GM23338 (cell line): ENCODE data around the gene BYSL. TPM values are rescaled to one million over a fixed set of nuclear protein-coding genes. Genes with fewer than 3 reads are reported as not detected.
A peak's percentile ranks its signal among the peaks of the same experiment; 100 is the strongest.

Experiments
- ATAC-seq: fragments of 200-7000 bp; cut with Tn5 transposase; 3 replicates; pipeline ENCODE4 v1.9.1; 2020
- DNase-seq: peaks from one replicate; pipeline ENCODE4 v3.0.0-alpha.2; 2015; ENCODE audit warnings: low spot score
- H2AFZ ChIP-seq: fragments of 200-600 bp; sonication (generic); 2 replicates; pipeline ENCODE4 v1.8.0; 2016; ENCODE audit warnings: antibody characterized with exemption, mild to moderate bottlenecking, moderate library complexity
- H3F3A ChIP-seq: fragments of 200-600 bp; sonication (generic); replicated peaks from 2 replicates; pipeline ENCODE4 v1.8.0; 2017; ENCODE audit warnings: antibody characterized with exemption, mixed run types, low read depth
- H3K27ac ChIP-seq: fragments of 200-600 bp; sonication (generic); 2 replicates; pipeline ENCODE4 v1.6.1; 2016; ENCODE audit warnings: low read depth
- H3K27me3 ChIP-seq: fragments of 200-600 bp; sonication (generic); 2 replicates; pipeline ENCODE4 v1.8.0; 2016; ENCODE audit warnings: mild to moderate bottlenecking, mixed run types, moderate library complexity; ENCODE audit not compliant: insufficient read depth
- H3K36me3 ChIP-seq: fragments of 200-600 bp; sonication (generic); 2 replicates; pipeline ENCODE4 v1.8.0; 2016; ENCODE audit warnings: mild to moderate bottlenecking; ENCODE audit not compliant: insufficient read depth
- H3K4me1 ChIP-seq: fragments of 200-600 bp; sonication (generic); 2 replicates; pipeline ENCODE4 v1.8.0; 2016; ENCODE audit warnings: mild to moderate bottlenecking, moderate library complexity; ENCODE audit not compliant: insufficient read depth
- H3K4me2 ChIP-seq: fragments of 200-600 bp; sonication (generic); 2 replicates; pipeline ENCODE4 v1.7.1; 2017; ENCODE audit warnings: mixed run types
- H3K4me3 ChIP-seq: fragments of 200-600 bp; sonication (generic); 2 replicates; pipeline ENCODE4 v1.6.1; 2016; ENCODE audit warnings: mixed run types
- H3K79me2 ChIP-seq: fragments of 200-600 bp; sonication (generic); replicated peaks from 2 replicates; pipeline ENCODE4 v1.8.0; 2017; ENCODE audit warnings: mild to moderate bottlenecking; ENCODE audit not compliant: insufficient read depth
- H3K9me2 ChIP-seq: fragments of 200-600 bp; sonication (generic); 2 replicates; pipeline ENCODE4 v1.8.0; 2017; ENCODE audit not compliant: insufficient read depth
- H4K20me1 ChIP-seq: fragments of 200-600 bp; sonication (generic); replicated peaks from 2 replicates; pipeline ENCODE4 v1.8.0; 2017; ENCODE audit warnings: mild to moderate bottlenecking; ENCODE audit not compliant: insufficient read depth
- H3K27ac Mint-ChIP-seq: 2 replicates; pipeline ENCODE4 v1.8.0; 2020; ENCODE audit warnings: inconsistent platforms, mild to moderate bottlenecking, moderate library complexity, mixed read lengths
- H3K27me3 Mint-ChIP-seq: 3 replicates; pipeline ENCODE4 v1.8.0; 2022; ENCODE audit warnings: low read depth, mild to moderate bottlenecking, moderate library complexity, mixed read lengths, inconsistent platforms; ENCODE audit not compliant: insufficient read depth, poor library complexity
- H3K36me3 Mint-ChIP-seq: 3 replicates; pipeline ENCODE4 v1.8.0; 2021; ENCODE audit warnings: low read depth, mild to moderate bottlenecking, inconsistent platforms, moderate library complexity, mixed read lengths
- H3K4me1 Mint-ChIP-seq: 3 replicates; pipeline ENCODE4 v1.8.0; 2020; ENCODE audit warnings: mild to moderate bottlenecking, inconsistent platforms, mixed read lengths
- H3K4me3 Mint-ChIP-seq: 3 replicates; pipeline ENCODE4 v1.8.0; 2021; ENCODE audit warnings: moderate library complexity, mild to moderate bottlenecking, inconsistent platforms, mixed read lengths
- H3K9me3 Mint-ChIP-seq: 3 replicates; pipeline ENCODE4 v1.8.0; 2020; ENCODE audit warnings: moderate library complexity, mild to moderate bottlenecking, inconsistent platforms, mixed read lengths
- CREB1 ChIP-seq: fragments of 250-450 bp; sonication (Bioruptor Pico); IDR thresholded peaks from 2 replicates; pipeline ENCODE4 v1.5.0; 2020; ENCODE audit warnings: low read depth, mild to moderate bottlenecking, moderate library complexity
- ETS1 ChIP-seq: IDR thresholded peaks from 2 replicates; pipeline ENCODE4 v1.6.1; 2016; ENCODE audit warnings: antibody characterized with exemption
- EZH2 ChIP-seq: fragments of 200-600 bp; sonication (generic); IDR thresholded peaks from one replicate; pipeline ENCODE4 v1.8.0; 2017; ENCODE audit warnings: antibody characterized with exemption, mild to moderate bottlenecking, low read depth; ENCODE audit not compliant: unreplicated experiment
- EZH2phosphoT487 ChIP-seq: fragments of 200-600 bp; sonication (generic); IDR thresholded peaks from one replicate; pipeline ENCODE4 v1.8.1; 2018; ENCODE audit warnings: antibody characterized with exemption; ENCODE audit not compliant: unreplicated experiment
- NANOG ChIP-seq: IDR thresholded peaks from 2 replicates; pipeline ENCODE4 v1.6.1; 2016; ENCODE audit warnings: antibody characterized with exemption, borderline replicate concordance
- POLR2AphosphoS5 ChIP-seq: IDR thresholded peaks from 2 replicates; pipeline ENCODE4 v1.6.1; 2016; ENCODE audit warnings: antibody characterized with exemption, low read depth
- REST ChIP-seq: IDR thresholded peaks from one replicate; pipeline ENCODE4 v1.6.1; 2018; ENCODE audit warnings: antibody characterized with exemption; ENCODE audit not compliant: unreplicated experiment
- STAT1 ChIP-seq: IDR thresholded peaks from one replicate; pipeline ENCODE4 v1.6.1; 2016; ENCODE audit warnings: antibody characterized with exemption; ENCODE audit not compliant: unreplicated experiment
- ZNF114 ChIP-seq: fragments of 250-450 bp; sonication (Bioruptor Pico); IDR thresholded peaks from 2 replicates; pipeline ENCODE4 v1.5.0; 2020; ENCODE audit warnings: mild to moderate bottlenecking, moderate library complexity
- polyA plus RNA-seq: library from polyadenylated mRNA; unstranded; fragments of >200 nt; fragmentation: Nextera tagmentation; extraction: Ambion mirVana; gene quantifications from 2 replicates; pipeline ENCODE4 v1.2.1, GENCODE V29; 2016
- total RNA-seq: library from RNA; depleted of rRNA; stranded (reverse); fragments of >200 nt; shearing (Covaris generic); gene quantifications from 2 replicates; pipeline ENCODE4 v1.2.3, GENCODE V29; 2014
- TF ChIP-seq, protein P1 (sequence below), 2 experiments: fragments of 200-600 bp in 1 of 2; sonication (generic) in 1 of 2; conservative IDR thresholded peaks; 2 replicates each; pipeline versions ENCODE4 v1.5.1 to v1.6.1; 2016 to 2017; ENCODE audit warnings: antibody characterized with exemption in 2 of 2, low read depth in 2 of 2, mild to moderate bottlenecking in 2 of 2, moderate library complexity in 1 of 2

The BYSL gene
- total and polyA plus RNA-seq, 2 experiments from 2014 or later = 33.7 to 35.3 TPM

DNA sequence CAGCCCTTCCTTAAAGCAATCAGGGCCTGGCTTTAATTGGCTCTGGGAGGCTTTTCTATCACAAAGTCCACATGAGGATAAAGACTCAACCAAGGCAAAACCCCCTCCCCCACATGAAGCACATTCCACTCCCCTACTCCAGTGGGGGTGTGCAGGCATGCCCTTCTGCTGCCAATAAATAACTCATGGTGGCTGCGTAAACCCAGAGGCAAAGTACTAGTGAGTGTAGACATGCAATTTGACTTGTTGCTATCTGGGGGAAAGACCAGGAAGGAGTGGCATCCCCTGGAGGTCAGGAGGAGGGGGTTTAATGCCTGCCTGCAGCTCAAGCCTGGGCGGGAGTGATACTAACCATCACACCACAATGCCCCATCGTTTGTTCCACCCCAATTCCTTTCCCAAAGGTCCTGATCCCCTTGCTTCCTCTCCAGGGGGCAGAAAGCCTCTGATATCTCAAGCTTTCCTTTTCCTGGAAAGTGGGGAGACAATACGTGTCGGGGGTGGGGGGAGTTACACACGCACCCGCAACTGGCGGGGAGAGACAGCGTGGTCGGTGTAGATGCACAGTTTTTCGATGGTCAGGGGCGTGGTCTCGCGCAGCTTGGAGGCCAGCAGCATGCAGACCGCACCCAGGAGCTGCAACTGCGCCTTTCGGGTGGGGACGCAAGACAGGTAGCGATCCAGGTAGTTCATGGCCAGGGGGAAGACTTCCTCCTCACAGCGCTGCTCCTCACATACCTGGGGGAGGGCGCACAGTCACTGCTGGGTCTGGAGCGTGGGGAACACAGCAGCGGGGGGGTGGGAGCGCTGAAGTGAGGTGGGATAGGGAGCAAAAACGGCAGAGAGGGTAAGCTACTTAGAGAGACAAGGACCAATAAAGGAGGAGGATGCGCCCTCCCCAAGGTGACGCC is 18.8 kb downstream of the BYSL start:
- H3K4me1 Mint-ChIP-seq = peaks cover 39% of the 10 kb centered on the region
- 0 out of 2 replicates have a peak, but pooled peaks cover 6% of the 10 kb centered on the region for H3K79me2 ChIP-seq
- H3K9me3 Mint-ChIP-seq = no peaks in the 10 kb centered on the region

More for the DNA sequence above, 18.8 kb downstream of the BYSL start:
- H2AFZ ChIP-seq = peak overlapping the region; percentile 83
- peak; percentile 9 for ATAC-seq
- peak overlapping the region; percentile 87; the same call in 1 of the 2 replicates for H3K27ac ChIP-seq
- Mint-ChIP-seq H3K4me3 (peak overlapping the region; percentile 91), H3K36me3 (peaks cover 12% of the 10 kb centered on the region), H3K27ac (no peak overlapping the region; the same call in 1 of the 2 replicates), H3K27me3 (peaks cover 26% of the 10 kb centered on the region)
- TF ChIP-seq NANOG (no peak), POLR2AphosphoS5 (no peak), EZH2 (no peak), EZH2phosphoT487 (no peak), STAT1 (no peak), REST (no peak), ZNF114 (CRISPR knock-in tag) (no peak), CREB1 (CRISPR knock-in tag) (no peak), ETS1 (no peak)
- TF ChIP-seq, protein P1, sequence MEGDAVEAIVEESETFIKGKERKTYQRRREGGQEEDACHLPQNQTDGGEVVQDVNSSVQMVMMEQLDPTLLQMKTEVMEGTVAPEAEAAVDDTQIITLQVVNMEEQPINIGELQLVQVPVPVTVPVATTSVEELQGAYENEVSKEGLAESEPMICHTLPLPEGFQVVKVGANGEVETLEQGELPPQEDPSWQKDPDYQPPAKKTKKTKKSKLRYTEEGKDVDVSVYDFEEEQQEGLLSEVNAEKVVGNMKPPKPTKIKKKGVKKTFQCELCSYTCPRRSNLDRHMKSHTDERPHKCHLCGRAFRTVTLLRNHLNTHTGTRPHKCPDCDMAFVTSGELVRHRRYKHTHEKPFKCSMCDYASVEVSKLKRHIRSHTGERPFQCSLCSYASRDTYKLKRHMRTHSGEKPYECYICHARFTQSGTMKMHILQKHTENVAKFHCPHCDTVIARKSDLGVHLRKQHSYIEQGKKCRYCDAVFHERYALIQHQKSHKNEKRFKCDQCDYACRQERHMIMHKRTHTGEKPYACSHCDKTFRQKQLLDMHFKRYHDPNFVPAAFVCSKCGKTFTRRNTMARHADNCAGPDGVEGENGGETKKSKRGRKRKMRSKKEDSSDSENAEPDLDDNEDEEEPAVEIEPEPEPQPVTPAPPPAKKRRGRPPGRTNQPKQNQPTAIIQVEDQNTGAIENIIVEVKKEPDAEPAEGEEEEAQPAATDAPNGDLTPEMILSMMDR (conservative IDR thresholded peaks at IDR 0.05; ENCODE audit: low read depth in 2 of 2) = no peak
- no peaks in the 10 kb centered on the region for H3K9me2 ChIP-seq
- H3K36me3 ChIP-seq = no peaks in the 10 kb centered on the region; the same call in 1 of the 2 replicates
- H3F3A ChIP-seq = peaks cover 39% of the 10 kb centered on the region
- H3K4me3 ChIP-seq = peak overlapping the region; percentile 98
- peaks cover 33% of the 10 kb centered on the region for H3K4me1 ChIP-seq
- peak; percentile 24 for DNase-seq
- H3K27me3 ChIP-seq = no peaks in the 10 kb centered on the region
- peaks cover 9% of the 10 kb centered on the region; the same call in 1 of the 2 replicates for H4K20me1 ChIP-seq
- H3K4me2 ChIP-seq = peak overlapping the region; percentile 99
